Activated CD8-positive, alpha-beta T cell treated with anti-CD3 and anti-CD28 coated beads for 36 hours (primary cell): Measurements from ENCODE around the gene P2RX3. TPM values are rescaled to one million over a fixed set of nuclear protein-coding genes. Genes with fewer than 3 reads are reported as not detected.

Source experiments
- ATAC-seq: fragments of 200-7000 bp; cut with Tn5 transposase; one replicate; pipeline ENCODE4 v1.10.0; 2021; ENCODE audit warnings: mild to moderate bottlenecking, moderate library complexity
- CTCF ChIA-PET: fragments of 350-600 bp; sonication (Branson Sonifier 250); formaldehyde crosslinking; loops from one replicate; lab custom pipeline; 2021; ENCODE audit warnings: antibody characterized with exemption; lab: Charles Lee
- POLR2A ChIA-PET: fragments of 350-600 bp; sonication (Branson Sonifier 250); formaldehyde crosslinking; loops from one replicate; lab custom pipeline; 2021; ENCODE audit warnings: antibody characterized with exemption; lab: Charles Lee
- DNase-seq: peaks from one replicate; pipeline ENCODE4 v3.0.0-alpha.2; 2020
- H3K27ac Mint-ChIP-seq: one replicate; pipeline ENCODE4 v1.8.0; 2021; ENCODE audit warnings: mild to moderate bottlenecking, mixed read lengths
- H3K27me3 Mint-ChIP-seq: one replicate; pipeline ENCODE4 v1.8.0; 2021; ENCODE audit warnings: mixed read lengths
- H3K36me3 Mint-ChIP-seq: one replicate; pipeline ENCODE4 v1.8.0; 2021; ENCODE audit warnings: low read depth, mixed read lengths
- H3K4me1 Mint-ChIP-seq: one replicate; pipeline ENCODE4 v1.8.0; 2021; ENCODE audit warnings: low read depth, mixed read lengths
- H3K4me3 Mint-ChIP-seq: one replicate; pipeline ENCODE4 v1.8.0; 2021; ENCODE audit warnings: mild to moderate bottlenecking, moderate library complexity, mixed read lengths
- H3K9me3 Mint-ChIP-seq: one replicate; pipeline ENCODE4 v1.8.0; 2021; ENCODE audit warnings: mixed read lengths
- CTCF ChIP-seq: fragments of 200-600 bp; IDR thresholded peaks from one replicate; pipeline ENCODE4 v1.8.0; 2022; ENCODE audit warnings: antibody characterized with exemption, mild to moderate bottlenecking
- intact Hi-C: fragments of 100-400 bp; cut with micrococcal nuclease; formaldehyde crosslinking; loops from one replicate; pipeline ENCODE4 v1.10.0; 2022
- total RNA-seq, 2 experiments: library from RNA; stranded (reverse); gene quantifications; one replicate each; pipeline ENCODE4 v1.2.3, GENCODE V29; 2021

Gene P2RX3
- total RNA-seq, 2 experiments from 2014 or later, result not detected

GRCh38 chr11:57356268-57356667, 18.1 kb downstream of the P2RX3 start:
- DNase-seq (no peak), ATAC-seq (no peak)
- CTCF ChIA-PET, result interaction anchor here (1.0 to 2.9 kb wide), 4 partner anchors 10 to 128 kb away, joined by 3 to 11 read pairs (median 6); no protein-coding TSS in a partner anchor
- peaks cover 2% of the 10 kb centered on the region for H3K9me3 Mint-ChIP-seq
- no peak overlapping the region for H3K4me3 Mint-ChIP-seq
- no peak overlapping the region for H3K27ac Mint-ChIP-seq
- intact Hi-C loops, result no loop called here
- H3K27me3 Mint-ChIP-seq, result peaks cover 14% of the 10 kb centered on the region
- peaks cover 2% of the 10 kb centered on the region for H3K36me3 Mint-ChIP-seq
- TF ChIP-seq CTCF, result no peak
- no peaks in the 10 kb centered on the region for H3K4me1 Mint-ChIP-seq
- POLR2A ChIA-PET, result no interaction called here

- TF ChIP-seq CTCF, result no peak
- intact Hi-C loops, result no loop called here
- DNase-seq, result no peak
- ChIA-PET POLR2A (interaction anchor here (1.3 kb wide), 1 partner anchor 32 kb away, joined by 3 read pairs; no protein-coding TSS in a partner anchor), CTCF (interaction anchor here (1.6 to 2.9 kb wide), 4 partner anchors 11 to 126 kb away, joined by 5 to 11 read pairs (median 6); no protein-coding TSS in a partner anchor)
- H3K4me3 Mint-ChIP-seq, result no peak overlapping the region
- H3K27ac Mint-ChIP-seq, result no peak overlapping the region
- no peaks in the 10 kb centered on the region for H3K4me1 Mint-ChIP-seq
- peaks cover 11% of the 10 kb centered on the region for H3K27me3 Mint-ChIP-seq
- H3K36me3 Mint-ChIP-seq, result no peaks in the 10 kb centered on the region
- H3K9me3 Mint-ChIP-seq, result no peaks in the 10 kb centered on the region
- no peak for ATAC-seq
Measured at GRCh38 chr11:57357310-57357709, 19.2 kb downstream of the P2RX3 start.

GRCh38 chr11:57357856-57358255, 19.7 kb downstream of the P2RX3 start:
- ATAC-seq (no peak), DNase-seq (no peak)
- Mint-ChIP-seq H3K4me1 (no peaks in the 10 kb centered on the region), H3K4me3 (no peak overlapping the region), H3K36me3 (no peaks in the 10 kb centered on the region), H3K9me3 (no peaks in the 10 kb centered on the region), H3K27me3 (peaks cover 11% of the 10 kb centered on the region), H3K27ac (no peak overlapping the region)
- intact Hi-C loops, result no loop called here
- POLR2A ChIA-PET, result interaction anchor here (1.3 kb wide), 1 partner anchor 31 kb away, joined by 3 read pairs; no protein-coding TSS in a partner anchor
- TF ChIP-seq CTCF, result no peak
- CTCF ChIA-PET, result interaction anchor here (1.6 kb wide), 1 partner anchor 12 kb away, joined by 5 read pairs; no protein-coding TSS in a partner anchor

- ChIA-PET POLR2A (interaction anchor here (1.3 kb wide), 1 partner anchor 31 kb away, joined by 3 read pairs; no protein-coding TSS in a partner anchor), CTCF (interaction anchor here (1.6 to 2.9 kb wide), 2 partner anchors 8 to 13 kb away, joined by 5 to 17 read pairs; no protein-coding TSS in a partner anchor)
- no peaks in the 10 kb centered on the region for H3K4me1 Mint-ChIP-seq
- no peak overlapping the region for H3K4me3 Mint-ChIP-seq
- intact Hi-C loops, result no loop called here
- ATAC-seq, result no peak
- no peak for TF ChIP-seq CTCF
- H3K27me3 Mint-ChIP-seq, result peaks cover 13% of the 10 kb centered on the region
- DNase-seq, result no peak
- no peaks in the 10 kb centered on the region for H3K36me3 Mint-ChIP-seq
- H3K9me3 Mint-ChIP-seq, result no peaks in the 10 kb centered on the region
- H3K27ac Mint-ChIP-seq, result no peak overlapping the region
Measured at GRCh38 chr11:57358543-57358961, 20.4 kb downstream of the P2RX3 start.

- CTCF ChIA-PET, result interaction anchor here (0.7 to 2.9 kb wide), 4 partner anchors 9 to 442 kb away, joined by 3 to 17 read pairs (median 6); no protein-coding TSS in a partner anchor
Measured at GRCh38 chr11:57358991-57359390, 20.8 kb downstream of the P2RX3 start.

More at GRCh38 chr11:57358991-57359390, 20.8 kb downstream of the P2RX3 start:
- peaks cover 13% of the 10 kb centered on the region for H3K27me3 Mint-ChIP-seq
- POLR2A ChIA-PET, result interaction anchor here (1.1 kb wide), 1 partner anchor 47 kb away, joined by 3 read pairs; no protein-coding TSS in a partner anchor
- H3K27ac Mint-ChIP-seq, result no peak overlapping the region
- TF ChIP-seq CTCF, result no peak
- no peaks in the 10 kb centered on the region for H3K36me3 Mint-ChIP-seq
- no peak for ATAC-seq
- no peaks in the 10 kb centered on the region for H3K9me3 Mint-ChIP-seq
- H3K4me3 Mint-ChIP-seq, result no peak overlapping the region
- no peak for DNase-seq
- intact Hi-C loops, result no loop called here
- no peaks in the 10 kb centered on the region for H3K4me1 Mint-ChIP-seq
